GM18517 (cell line): ENCODE data around the gene MMP24.

Source experiments
- ATAC-seq: cut with Tn5 transposase; IDR thresholded peaks from one replicate; pipeline ENCODE4 v1.9.1; 2021; ENCODE audit warnings: mild to moderate bottlenecking, moderate library complexity; ENCODE audit not compliant: unreplicated experiment

The MMP24 gene

GRCh38 chr20:35277531-35278395 lies 51.3 kb downstream of the MMP24 start, which contains the start of gene MMP24OS:
Gene MMP24OS (minus strand): TSS chr20:35278122. CDS start chr20:35277929, 193 bp downstream.
- ATAC-seq: peak; percentile 62

DNA sequence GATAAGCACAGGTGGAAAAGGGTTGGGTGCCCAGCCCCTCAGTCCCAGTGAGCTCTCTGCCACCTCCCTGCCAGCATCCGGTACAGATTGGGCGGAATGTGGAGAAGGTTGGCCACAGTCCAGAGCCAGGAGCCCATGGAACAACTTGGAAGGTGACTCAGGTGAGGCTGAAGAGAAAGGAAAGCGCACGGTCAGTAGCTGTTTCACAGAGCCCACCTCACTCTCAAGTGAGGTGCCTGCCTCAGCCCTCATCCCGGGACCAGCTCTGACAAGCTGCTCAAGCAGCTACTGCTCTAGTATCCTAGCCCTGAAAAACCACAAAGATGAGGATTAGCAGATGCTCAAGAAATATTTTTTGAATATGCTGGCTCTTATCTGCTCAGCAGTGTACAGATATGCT lies 52.5 kb downstream of the MMP24 start:
- ATAC-seq: no peak

- ATAC-seq: no peak
Observed at GRCh38 chr20:35279533-35280174, 53.2 kb downstream of the MMP24 start.

DNA sequence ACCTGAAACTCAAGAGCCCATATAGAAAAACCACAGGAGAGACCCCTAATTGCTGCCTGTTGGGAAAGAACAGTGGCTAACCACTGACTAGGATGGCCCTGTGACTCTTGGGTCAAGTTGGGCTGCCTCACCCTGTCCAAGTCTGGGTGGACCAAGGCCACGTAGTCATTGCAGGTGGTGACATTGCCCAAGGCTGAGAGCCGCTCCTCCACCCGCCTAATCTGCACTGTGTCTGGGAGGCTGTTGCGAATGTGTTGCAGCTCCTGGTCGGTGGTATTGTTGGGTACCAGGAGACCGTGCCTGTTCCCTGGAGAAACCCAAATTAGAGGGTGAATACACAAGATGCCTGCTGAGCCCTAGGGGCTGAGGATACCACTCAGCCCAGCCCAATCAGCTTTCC lies 54.0 kb downstream of the MMP24 start:
- no peak for ATAC-seq

- ATAC-seq: no peak
Observed at GRCh38 chr20:35281506-35282101, 55.1 kb downstream of the MMP24 start.

GRCh38 chr20:35283441-35284266 lies 57.2 kb downstream of the MMP24 start:
- peak; percentile 12 for ATAC-seq

DNA sequence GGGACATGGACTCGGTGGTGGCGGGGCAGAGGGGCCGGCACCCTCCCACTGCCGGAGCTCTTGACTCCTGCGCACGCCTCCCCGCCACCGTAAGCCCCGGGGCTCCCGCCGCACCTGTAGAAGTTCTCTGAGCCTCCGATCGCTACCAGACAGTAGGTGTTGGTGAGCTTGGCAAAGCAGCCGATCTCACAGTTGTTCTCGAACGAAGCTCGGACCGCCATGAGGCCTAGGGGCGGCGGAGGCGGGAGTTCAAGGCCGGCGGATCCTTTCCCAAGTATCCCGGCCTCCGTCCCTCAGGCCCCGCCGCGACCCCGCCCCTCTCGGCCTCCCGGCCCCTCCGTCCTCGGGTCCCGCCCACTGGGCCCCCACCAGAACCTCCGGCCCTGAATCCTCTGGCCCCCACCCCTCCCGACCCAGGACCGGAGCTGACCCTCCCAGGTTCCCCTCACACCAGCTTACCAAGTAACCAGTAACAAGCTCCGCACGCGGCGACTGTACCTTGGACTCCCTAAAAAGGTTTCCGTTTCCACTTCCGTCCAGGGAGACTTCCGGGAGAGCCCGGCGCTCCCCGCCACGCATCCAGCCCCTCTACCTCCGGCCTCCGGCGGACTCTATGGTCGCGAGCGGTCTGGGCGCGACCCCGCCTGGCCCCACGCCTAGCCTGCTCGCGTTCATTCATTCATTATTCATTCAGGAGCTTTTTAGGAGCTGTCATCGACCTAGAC lies 57.9 kb downstream of the MMP24 start, which contains the start of gene EIF6:
Gene EIF6 (minus strand): TSS at position 506 of the 725 bp plus-strand sequence. CDS start 285 bp downstream, at position 221.
- peak; percentile 70 for ATAC-seq

GRCh38 chr20:35284992-35285805 lies 58.7 kb downstream of the MMP24 start:
- ATAC-seq: no peak

DNA sequence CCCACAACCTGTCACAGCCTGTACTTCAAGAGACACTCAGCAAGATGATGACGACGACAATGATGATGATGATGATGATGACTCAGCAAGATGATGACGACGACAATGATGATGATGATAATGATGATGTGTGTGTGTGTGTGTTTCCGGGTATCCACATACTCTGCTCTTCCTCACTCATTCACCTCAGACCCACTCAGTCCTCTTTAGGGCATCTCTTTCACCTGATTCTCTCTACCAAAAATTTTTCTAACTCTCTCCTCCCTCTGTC lies 59.3 kb downstream of the MMP24 start:
- no peak for ATAC-seq

DNA sequence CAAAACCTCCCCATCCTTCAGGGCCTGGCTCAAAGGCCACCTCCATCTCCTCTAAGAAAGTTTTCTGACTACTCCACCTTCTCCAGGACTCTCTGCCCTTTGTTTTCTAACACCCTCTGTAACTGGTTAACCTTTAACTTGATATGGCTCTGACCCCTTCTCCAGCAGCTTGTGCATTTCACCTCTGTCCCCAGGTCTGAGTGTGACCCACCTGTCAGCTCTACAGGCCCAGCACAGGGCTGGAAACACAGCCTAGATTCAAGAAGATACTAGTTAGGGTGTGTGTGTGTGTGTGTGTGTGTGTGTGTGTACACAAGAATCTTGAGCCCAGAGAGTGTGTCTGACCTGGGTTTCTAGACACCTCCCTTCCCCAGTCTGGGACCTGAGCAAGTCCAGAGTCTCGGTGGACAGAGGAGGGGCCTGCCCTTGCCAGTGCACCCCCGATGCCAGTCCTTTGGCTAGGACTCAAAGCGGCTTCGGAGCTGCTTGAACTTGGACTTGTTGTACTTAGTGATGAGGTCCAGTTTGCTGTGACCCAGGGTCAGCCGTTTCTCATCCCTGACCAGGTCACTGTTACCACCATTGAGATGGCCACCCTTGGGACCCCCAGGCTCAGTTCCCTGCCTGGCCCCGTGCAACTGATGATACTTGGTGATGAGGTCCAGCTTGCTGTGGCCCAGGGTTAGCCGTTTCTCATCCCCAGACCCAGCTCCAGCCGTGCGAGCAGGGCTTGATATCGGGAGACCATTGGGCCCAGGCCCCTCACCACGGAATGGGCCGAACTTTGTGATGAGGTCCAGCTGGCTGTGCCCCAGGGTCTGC lies 59.8 kb downstream of the MMP24 start:
- ATAC-seq: no peak

GRCh38 chr20:35286899-35287508 lies 60.5 kb downstream of the MMP24 start:
- no peak for ATAC-seq

- ATAC-seq: no peak
Observed at GRCh38 chr20:35287509-35288324, 61.2 kb downstream of the MMP24 start.

DNA sequence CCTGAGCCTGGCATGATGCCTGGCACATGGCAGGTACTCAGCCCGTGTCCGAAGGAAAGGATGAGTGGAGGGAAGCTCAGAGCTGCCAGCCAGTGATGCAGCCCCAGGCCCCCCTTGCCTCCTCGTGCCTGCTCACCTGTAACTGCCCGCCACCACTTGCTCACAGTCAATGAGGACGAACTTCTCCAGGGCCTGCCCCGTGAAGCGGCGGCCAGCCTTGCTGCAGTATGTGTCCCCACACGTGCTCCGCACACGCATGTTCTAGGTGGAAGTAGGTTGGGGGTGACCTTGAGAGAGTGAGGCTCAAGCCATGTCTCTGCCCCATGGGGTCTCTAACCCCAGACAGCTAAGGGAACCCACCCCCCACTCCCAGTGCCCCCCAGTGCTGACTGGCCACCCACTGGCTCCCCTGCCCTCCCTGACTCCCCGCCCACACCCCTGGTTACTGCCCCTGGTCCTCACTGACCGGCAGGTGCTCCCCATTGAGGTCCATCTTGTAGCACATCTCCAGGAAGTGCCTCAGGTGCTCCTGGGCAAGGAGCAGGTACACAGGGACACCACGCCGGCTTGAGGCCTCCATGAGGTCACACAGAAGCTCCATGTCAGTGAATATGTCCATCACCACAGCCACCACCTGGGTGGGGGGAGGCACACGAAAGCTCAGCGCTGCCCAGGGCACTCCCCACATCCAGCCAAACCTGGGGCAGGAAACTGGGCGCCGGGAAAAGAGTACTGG lies 62.0 kb downstream of the MMP24 start:
- no peak for ATAC-seq

DNA sequence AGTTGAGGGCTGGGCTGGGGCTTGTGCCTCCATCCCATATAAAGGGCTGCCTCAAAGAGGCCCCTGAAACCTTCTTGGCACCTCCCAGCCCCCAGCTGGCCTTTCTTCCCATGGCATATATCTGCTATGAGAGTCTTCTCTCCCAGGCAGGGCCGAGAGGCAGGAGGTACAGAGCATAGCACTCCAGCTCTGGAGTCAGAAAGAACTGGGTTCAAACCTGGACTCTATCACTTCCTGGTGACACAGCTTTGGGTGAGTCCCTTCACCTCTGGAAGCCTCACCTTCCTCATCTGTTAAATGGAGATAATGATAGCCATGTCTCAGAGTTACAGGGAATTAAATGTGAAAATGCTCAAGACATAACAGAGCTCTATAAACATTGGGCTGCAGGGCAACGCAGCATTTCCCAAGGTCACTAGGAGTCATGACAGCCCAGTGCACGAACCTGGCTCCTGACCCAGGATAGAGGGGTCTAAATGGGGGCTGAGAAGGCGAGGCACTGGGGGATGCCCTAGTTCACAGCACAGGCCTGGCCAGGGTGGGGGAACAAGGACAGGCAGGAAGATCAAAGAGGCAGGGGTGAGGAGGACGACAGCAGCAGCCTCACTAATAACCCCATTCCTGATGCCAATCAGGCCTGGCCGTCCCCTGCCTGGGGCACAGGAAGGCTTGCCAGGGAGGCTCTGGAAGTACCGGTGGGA lies 63.8 kb downstream of the MMP24 start:
- ATAC-seq: no peak

GRCh38 chr20:35290887-35291417 lies 64.5 kb downstream of the MMP24 start:
- ATAC-seq: no peak
